Sigmoid colon (tissue), 4 donors: ENCODE results near the gene CHL1.

Experiments
- CTCF ChIP-seq, 4 experiments: fragments of 450-650 bp in 3 of 4; fragments of 200-600 bp in 1 of 4; IDR thresholded peaks; one replicate each; pipeline ENCODE4 v1.5.1; 2016 to 2019; ENCODE audit warnings: antibody characterized with exemption in 4 of 4, mild to moderate bottlenecking in 3 of 4, moderate library complexity in 2 of 4
- POLR2A ChIP-seq, 2 donors: fragments of 450-650 bp; IDR thresholded peaks; one replicate each; pipeline ENCODE4 v1.6.1; 2016; ENCODE audit warnings: antibody characterized with exemption in 2 of 2, mild to moderate bottlenecking in 2 of 2, moderate library complexity in 2 of 2
- POLR2AphosphoS5 ChIP-seq, 4 donors: sonication (generic); formaldehyde crosslinking; IDR thresholded peaks; one replicate each; pipeline ENCODE4 v1.6.1; 2017; ENCODE audit warnings: antibody characterized with exemption in 4 of 4

DNA sequence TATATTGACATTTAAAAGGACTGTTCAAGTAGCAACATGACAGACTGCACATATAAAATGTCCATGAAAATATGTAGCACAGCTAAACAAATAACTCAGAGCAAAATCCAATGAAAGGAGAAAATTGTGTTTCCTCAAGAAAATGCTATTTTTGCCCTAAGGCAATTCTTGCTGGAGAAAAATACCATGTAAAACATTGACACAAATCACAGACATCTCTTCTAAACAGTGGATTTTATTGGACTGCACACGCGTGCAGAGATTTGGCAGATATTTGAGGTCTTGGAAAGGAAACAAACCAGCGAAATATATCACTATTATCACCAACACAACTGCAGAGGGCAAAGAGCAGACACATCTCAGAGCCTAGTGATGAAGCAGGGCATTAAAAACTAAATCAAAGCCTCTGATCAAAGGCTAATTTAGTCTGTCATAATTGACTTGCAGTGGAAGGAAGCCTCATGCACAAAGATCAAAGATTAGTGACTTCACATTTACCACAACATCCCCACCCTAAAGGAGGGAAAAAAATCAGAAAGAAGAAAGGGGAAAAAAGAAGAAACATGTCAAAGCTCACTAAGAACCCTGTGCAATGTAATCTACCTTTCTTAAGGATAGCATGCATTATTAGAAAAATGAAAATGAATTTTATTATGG, 52.4 kb downstream of the CHL1 start:
- TF ChIP-seq CTCF (IDR thresholded peaks at IDR 0.05) (no peak), POLR2AphosphoS5 (IDR thresholded peaks at IDR 0.05) (no peak), POLR2A (IDR thresholded peaks at IDR 0.05) (no peak)
